ENCODE data around the gene KIF1A.

GRCh38 chr2:240855670-240856069 lies 35.7 kb upstream of the KIF1A start:
- TF ChIP-seq CEBPB (IDR thresholded peaks at IDR 0.05; ENCODE audit: low read depth, low read length) (no peak), ZNF274 (IDR thresholded peaks at IDR 0.05; ENCODE audit: borderline replicate concordance, extremely low read depth, low read length) (no peak), EZH2 (IDR thresholded peaks at IDR 0.05; ENCODE audit: low read depth, low read length, severe bottlenecking) (no peak), POLR2A (IDR thresholded peaks at IDR 0.05; ENCODE audit: control extremely low read depth in 1 of 2, low read depth in 2 of 2, low read length in 2 of 2) (no peak), BCL11A (IDR thresholded peaks at IDR 0.05; ENCODE audit: low read depth in 2 of 2, low read length in 2 of 2) (no peak), TAF1 (IDR thresholded peaks at IDR 0.05; ENCODE audit: low read depth, low read length) (no peak), CTCF (IDR thresholded peaks at IDR 0.05; ENCODE audit: control extremely low read depth in 1 of 3, insufficient read depth in 1 of 3, low read depth in 1 of 3, low read length in 3 of 3) (no peak), JUND (IDR thresholded peaks at IDR 0.05; ENCODE audit: low read length) (no peak), RAD21 (IDR thresholded peaks at IDR 0.05 in 1 of 2, conservative IDR thresholded peaks at IDR 0.05 in 1 of 2; ENCODE audit: low read depth in 2 of 2, low read length in 2 of 2) (no peak), SP1 (IDR thresholded peaks at IDR 0.05; ENCODE audit: low read depth, low read length) (no peak), CHD2 (IDR thresholded peaks at IDR 0.05; ENCODE audit: low read length) (no peak), EP300 (IDR thresholded peaks at IDR 0.05; ENCODE audit: borderline replicate concordance in 1 of 2, low read depth in 2 of 2, low read length in 2 of 2) (no peak), SIRT6 (IDR thresholded peaks at IDR 0.05; ENCODE audit: low read length) (no peak), RXRA (IDR thresholded peaks at IDR 0.05; ENCODE audit: insufficient read depth, low read depth, low read length) (no peak)
